WTC11 (cell line): ENCODE data around the gene IST1. TPM values are rescaled to one million over a fixed set of nuclear protein-coding genes. Genes with fewer than 3 reads are reported as not detected.

Experiments used
- ATAC-seq: fragments of 200-7000 bp; cut with Tn5 transposase; 2 replicates; pipeline ENCODE4 v1.10.0; 2021; ENCODE audit warnings: mild to moderate bottlenecking, moderate library complexity
- CTCF ChIA-PET: fragments of 300-600 bp; sonication (Branson Sonifier 250); formaldehyde crosslinking; loops from one replicate; lab custom pipeline; 2021; ENCODE audit warnings: antibody characterized with exemption; lab: Charles Lee
- POLR2A ChIA-PET: fragments of 350-600 bp; sonication (Branson Sonifier 250); formaldehyde crosslinking; loops from one replicate; lab custom pipeline; 2021; ENCODE audit warnings: antibody characterized with exemption; lab: Charles Lee
- DNase-seq: peaks from one replicate; pipeline ENCODE4 v3.0.0; 2021; ENCODE audit warnings: low spot score
- H3K27ac Mint-ChIP-seq: 2 replicates; pipeline ENCODE4 v1.8.0; 2021; ENCODE audit warnings: mixed read lengths
- H3K27me3 Mint-ChIP-seq: 2 replicates; pipeline ENCODE4 v1.8.0; 2021; ENCODE audit warnings: low read depth, mild to moderate bottlenecking, moderate library complexity, mixed read lengths
- H3K36me3 Mint-ChIP-seq: 2 replicates; pipeline ENCODE4 v1.8.0; 2021; ENCODE audit warnings: mixed read lengths
- H3K4me1 Mint-ChIP-seq: 2 replicates; pipeline ENCODE4 v1.8.0; 2022; ENCODE audit warnings: mixed read lengths
- H3K4me3 Mint-ChIP-seq: 2 replicates; pipeline ENCODE4 v1.8.0; 2021; ENCODE audit warnings: mild to moderate bottlenecking, moderate library complexity, mixed read lengths
- H3K9me3 Mint-ChIP-seq: 2 replicates; pipeline ENCODE4 v1.8.0; 2021; ENCODE audit warnings: mixed read lengths
- ARID4B ChIP-seq: sonication (generic); formaldehyde crosslinking; IDR thresholded peaks from 2 replicates; pipeline ENCODE4 v1.8.0; 2023; ENCODE audit warnings: missing genetic modification reagents, mild to moderate bottlenecking, borderline replicate concordance
- CREB1 ChIP-seq: sonication (generic); formaldehyde crosslinking; IDR thresholded peaks from 2 replicates; pipeline ENCODE4 v1.8.0; 2023; ENCODE audit warnings: mild to moderate bottlenecking, missing genetic modification reagents
- E2F5 ChIP-seq: sonication (generic); formaldehyde crosslinking; IDR thresholded peaks from 2 replicates; pipeline ENCODE4 v1.8.1; 2022; ENCODE audit warnings: mild to moderate bottlenecking, moderate library complexity, missing genetic modification reagents
- ERG ChIP-seq: fragments of 250-450 bp; sonication (Bioruptor Pico); IDR thresholded peaks from 2 replicates; pipeline ENCODE4 v1.8.0; 2021; ENCODE audit warnings: mild to moderate bottlenecking
- HMGA2 ChIP-seq: fragments of 250-450 bp; sonication (Bioruptor Pico); IDR thresholded peaks from 2 replicates; pipeline ENCODE4 v1.4.0; 2021; ENCODE audit warnings: mild to moderate bottlenecking, moderate library complexity
- HMGXB4 ChIP-seq: sonication (generic); formaldehyde crosslinking; IDR thresholded peaks from 2 replicates; pipeline ENCODE4 v1.8.1; 2023; ENCODE audit warnings: mild to moderate bottlenecking, moderate library complexity, missing genetic modification reagents
- JUN ChIP-seq: sonication (generic); formaldehyde crosslinking; IDR thresholded peaks from 2 replicates; pipeline ENCODE4 v1.8.0; 2023; ENCODE audit warnings: mild to moderate bottlenecking, missing genetic modification reagents
- MLX ChIP-seq: sonication (generic); formaldehyde crosslinking; IDR thresholded peaks from 2 replicates; pipeline ENCODE4 v1.8.1; 2023; ENCODE audit warnings: mild to moderate bottlenecking, missing genetic modification reagents, moderate library complexity
- NFATC4 ChIP-seq: fragments of 250-450 bp; sonication (Bioruptor Pico); IDR thresholded peaks from 2 replicates; pipeline ENCODE4 v1.9.0; 2021; ENCODE audit warnings: mild to moderate bottlenecking
- NR3C1 ChIP-seq: sonication (generic); formaldehyde crosslinking; conservative IDR thresholded peaks from 2 replicates; pipeline ENCODE4 v1.8.1; 2023; ENCODE audit warnings: low read depth, mild to moderate bottlenecking, missing genetic modification reagents
- PRDM15 ChIP-seq: sonication (generic); formaldehyde crosslinking; IDR thresholded peaks from 2 replicates; pipeline ENCODE4 v1.8.0; 2022; ENCODE audit warnings: missing genetic modification reagents
- SMAD4 ChIP-seq: sonication (generic); formaldehyde crosslinking; IDR thresholded peaks from 2 replicates; pipeline ENCODE4 v1.8.0; 2022; ENCODE audit warnings: mild to moderate bottlenecking, missing genetic modification reagents
- SOX15 ChIP-seq: fragments of 250-450 bp; sonication (Bioruptor Pico); IDR thresholded peaks from 2 replicates; pipeline ENCODE4 v1.9.0; 2021; ENCODE audit warnings: mild to moderate bottlenecking
- TEAD1 ChIP-seq: sonication (generic); formaldehyde crosslinking; IDR thresholded peaks from 2 replicates; pipeline ENCODE4 v1.8.0; 2022; ENCODE audit warnings: mild to moderate bottlenecking, missing genetic modification reagents
- TP53 ChIP-seq: sonication (generic); formaldehyde crosslinking; IDR thresholded peaks from 2 replicates; pipeline ENCODE4 v1.8.1; 2023; ENCODE audit warnings: mild to moderate bottlenecking, missing genetic modification reagents
- ZNF232 ChIP-seq: sonication (generic); formaldehyde crosslinking; IDR thresholded peaks from 2 replicates; pipeline ENCODE4 v1.8.0; 2022; ENCODE audit warnings: mild to moderate bottlenecking, missing genetic modification reagents
- ZSCAN18 ChIP-seq: fragments of 250-450 bp; sonication (Bioruptor Pico); IDR thresholded peaks from 2 replicates; pipeline ENCODE4 v2.1.2; 2022; ENCODE audit warnings: mild to moderate bottlenecking, moderate library complexity
- total RNA-seq: library from RNA; stranded (reverse); gene quantifications from 3 replicates; pipeline ENCODE4 v1.2.3, GENCODE V29; 2021

Gene IST1
- total RNA-seq, 1 experiment from 2014 or later = 272 TPM

GRCh38 chr16:71927383-71927782 is 32.1 kb downstream of the IST1 start (continued):
- TF ChIP-seq ERG (no peak), PRDM15 (CRISPR knock-in tag) (no peak), NFATC4 (no peak), SOX15 (CRISPR knock-in tag) (no peak), NR3C1 (CRISPR knock-in tag) (no peak), ZNF232 (no peak), MLX (CRISPR knock-in tag) (no peak), E2F5 (CRISPR knock-in tag) (no peak)

- POLR2A ChIA-PET = no interaction called here
- no peaks in the 10 kb centered on the region for H3K4me1 Mint-ChIP-seq
- CTCF ChIA-PET = no interaction called here
Observed at GRCh38 chr16:71927787-71928186, 32.5 kb downstream of the IST1 start.

More at GRCh38 chr16:71927787-71928186, 32.5 kb downstream of the IST1 start:
- H3K36me3 Mint-ChIP-seq = peaks cover 75% of the 10 kb centered on the region
- ATAC-seq (no peak), DNase-seq (no peak)
- H3K27ac Mint-ChIP-seq = no peak overlapping the region
- no peaks in the 10 kb centered on the region for H3K9me3 Mint-ChIP-seq
- no peak for TF ChIP-seq CREB1 (CRISPR knock-in tag)
- no peak for TF ChIP-seq ZSCAN18 (CRISPR knock-in tag)
- TF ChIP-seq TP53 = no peak
- no peak for TF ChIP-seq HMGA2 (CRISPR knock-in tag)
- no peak for TF ChIP-seq SMAD4 (CRISPR knock-in tag)
- TF ChIP-seq HMGXB4 (CRISPR knock-in tag) = no peak
- TF ChIP-seq TEAD1 = no peak
- no peak for TF ChIP-seq ARID4B
- TF ChIP-seq JUN (CRISPR knock-in tag) = no peak
- H3K4me3 Mint-ChIP-seq = no peak overlapping the region
- no peaks in the 10 kb centered on the region for H3K27me3 Mint-ChIP-seq
